Measurements from ENCODE around the gene CPNE5.
"Not testable (repeated sequence)": the region's sequence is repeated elsewhere in the genome, so short reads cannot be mapped to it uniquely, and the experiment has no call there.

Gene CPNE5

GRCh38 chr6:36739947-36740817, 99.1 kb downstream of the CPNE5 start:
- DNase-seq, result no peak

- no peak for DNase-seq
Measured at GRCh38 chr6:36738108-36738507, 101.1 kb downstream of the CPNE5 start.

- no peak for DNase-seq
Measured at GRCh38 chr6:36737043-36737785, 102.0 kb downstream of the CPNE5 start.

GRCh38 chr6:36735110-36736071, 103.9 kb downstream of the CPNE5 start:
- peak; percentile 24 for DNase-seq

GRCh38 chr6:36734486-36735060, 104.7 kb downstream of the CPNE5 start:
- DNase-seq, result no peak

GRCh38 chr6:36733300-36733699, 105.9 kb downstream of the CPNE5 start:
- no peak for DNase-seq

GRCh38 chr6:36731622-36732310, 107.5 kb downstream of the CPNE5 start:
- DNase-seq, result no peak

GRCh38 chr6:36730424-36731380, 108.5 kb downstream of the CPNE5 start:
- DNase-seq, result no peak

GRCh38 chr6:36729161-36729524, 110.1 kb downstream of the CPNE5 start:
- no peak for DNase-seq

GRCh38 chr6:36728289-36729160, 110.7 kb downstream of the CPNE5 start:
- no peak for DNase-seq

- no peak for DNase-seq
Measured at GRCh38 chr6:36727505-36728021, 111.7 kb downstream of the CPNE5 start.

GRCh38 chr6:36725581-36725980, 113.7 kb downstream of the CPNE5 start:
- no peak for DNase-seq

- peak; percentile 28 for DNase-seq
Measured at GRCh38 chr6:36724514-36725390, 114.5 kb downstream of the CPNE5 start.

- DNase-seq, result not testable (repeated sequence)
Measured at GRCh38 chr6:36723992-36724391, 115.3 kb downstream of the CPNE5 start.

GRCh38 chr6:36722879-36723278, 116.4 kb downstream of the CPNE5 start:
- DNase-seq, result no peak

- DNase-seq, result no peak
Measured at GRCh38 chr6:36722365-36722764, 116.9 kb downstream of the CPNE5 start.

GRCh38 chr6:36721369-36722140, 117.7 kb downstream of the CPNE5 start:
- DNase-seq, result no peak

Measured in activated gamma-delta T cell treated with Interleukin-2 at 50 U/mL for 16 hours (primary cell).